NK-92 treated with Interleukin-12 subunit alpha and Interleukin-12 subunit beta, amount 100 ng/mL, for 24 hours (cell line): ENCODE measurements around the gene DDI1.

Experiments used
- DNase-seq: peaks from one replicate; lab custom pipeline; 2025; lab: John Stamatoyannopoulos, UW

DDI1 gene

DNA sequence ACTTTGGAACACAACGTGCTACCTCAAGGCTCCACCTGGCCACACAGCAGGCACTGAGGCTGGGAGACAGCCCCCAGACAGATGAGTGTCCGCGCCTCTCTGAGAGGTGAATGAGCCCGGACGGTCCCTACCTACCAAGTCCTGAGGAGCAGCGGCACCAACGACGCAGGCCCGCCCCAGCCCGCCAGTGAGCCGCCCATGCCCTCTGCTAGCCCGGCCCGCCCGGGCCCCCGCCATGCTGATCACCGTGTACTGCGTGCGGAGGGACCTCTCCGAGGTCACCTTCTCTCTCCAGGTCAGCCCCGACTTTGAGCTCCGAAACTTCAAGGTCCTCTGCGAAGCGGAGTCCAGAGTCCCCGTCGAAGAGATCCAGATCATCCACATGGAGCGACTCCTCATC lies at the start of gene DDI1:
Gene DDI1, plus strand, starts transcription at position 53 of the 400 bp plus-strand sequence. Its CDS starts 183 bp downstream, at position 236.
- DNase-seq: no peak

DNA sequence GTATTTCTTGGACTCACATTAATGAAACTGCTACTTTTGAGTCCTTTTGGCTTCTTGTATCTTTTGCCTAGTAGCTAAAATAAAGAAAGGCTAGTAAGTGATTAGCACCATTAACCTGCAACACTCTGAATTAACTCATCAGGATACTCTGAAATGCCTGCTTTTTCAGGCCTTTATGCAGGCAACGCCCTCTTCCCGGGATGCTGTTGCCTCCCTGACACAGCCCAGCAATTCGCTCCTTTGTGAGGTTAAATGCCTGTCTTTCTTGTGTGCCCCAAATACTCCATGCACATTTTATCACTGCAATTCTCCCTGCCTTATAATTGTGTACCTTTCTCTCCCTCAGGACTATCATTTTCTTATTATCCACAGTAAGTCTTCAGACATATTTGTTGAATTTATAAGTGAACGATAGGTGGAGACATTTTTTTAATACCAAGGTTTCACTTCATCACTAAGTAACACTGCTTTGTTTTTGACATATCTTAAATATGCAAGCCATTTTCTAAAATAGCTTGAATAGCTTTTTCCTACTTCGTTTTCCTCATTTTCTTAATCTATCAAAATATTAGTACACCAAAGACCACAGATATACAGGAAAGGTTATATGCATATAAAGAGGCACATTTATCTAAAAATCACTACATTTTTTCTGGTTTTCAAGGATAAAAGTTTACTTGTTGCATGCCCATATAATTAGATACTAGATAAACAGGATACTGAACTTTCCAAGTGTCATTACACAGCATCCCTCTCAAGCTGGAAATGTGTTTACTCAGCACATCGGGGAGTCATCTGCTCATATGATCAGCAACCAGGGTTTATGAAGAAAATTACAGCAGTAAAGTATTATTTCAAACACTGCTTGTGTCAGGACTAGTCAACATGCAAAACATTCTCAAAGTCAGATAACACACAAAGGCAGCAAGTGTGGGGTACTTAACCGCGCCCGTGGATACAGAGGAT lies 48.5 kb upstream of the DDI1 start:
- no peak for DNase-seq

DNA sequence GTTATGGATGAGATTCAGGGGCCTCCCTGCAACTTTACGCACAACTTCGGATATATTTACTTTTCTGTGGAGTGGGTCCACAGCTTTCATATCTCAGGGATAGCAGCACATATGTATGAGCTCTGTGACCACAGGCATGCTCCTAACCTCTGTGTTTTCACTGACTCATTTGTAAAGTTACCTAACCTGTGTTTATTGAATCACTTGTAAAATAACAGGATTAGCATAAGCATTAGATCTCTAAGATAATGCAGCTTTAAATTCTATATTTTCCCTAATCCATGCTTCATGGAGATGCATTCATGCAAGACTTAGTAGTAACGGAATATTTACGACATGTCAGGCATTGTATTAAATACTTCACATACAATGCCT lies 47.9 kb upstream of the DDI1 start:
- DNase-seq: no peak

DNA sequence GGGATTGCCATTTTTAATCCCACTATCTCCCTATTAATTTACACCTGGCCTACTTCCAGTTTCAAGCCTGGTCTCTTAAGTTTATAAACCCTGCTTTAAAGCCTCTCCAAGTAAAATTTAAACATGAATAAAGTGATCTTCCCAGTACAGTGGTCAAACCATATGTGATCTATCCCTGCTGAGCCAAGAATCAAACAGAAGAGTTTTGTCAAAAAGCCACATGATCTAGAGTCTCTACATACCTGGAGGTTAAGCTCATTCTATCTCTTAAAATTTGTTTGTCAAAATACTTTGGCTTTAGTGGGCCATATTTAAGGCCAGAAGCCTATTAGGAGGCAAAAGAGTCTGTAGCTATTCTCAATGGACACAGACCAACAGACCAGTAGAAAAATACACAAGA lies 42.9 kb upstream of the DDI1 start:
- no peak for DNase-seq

DNA sequence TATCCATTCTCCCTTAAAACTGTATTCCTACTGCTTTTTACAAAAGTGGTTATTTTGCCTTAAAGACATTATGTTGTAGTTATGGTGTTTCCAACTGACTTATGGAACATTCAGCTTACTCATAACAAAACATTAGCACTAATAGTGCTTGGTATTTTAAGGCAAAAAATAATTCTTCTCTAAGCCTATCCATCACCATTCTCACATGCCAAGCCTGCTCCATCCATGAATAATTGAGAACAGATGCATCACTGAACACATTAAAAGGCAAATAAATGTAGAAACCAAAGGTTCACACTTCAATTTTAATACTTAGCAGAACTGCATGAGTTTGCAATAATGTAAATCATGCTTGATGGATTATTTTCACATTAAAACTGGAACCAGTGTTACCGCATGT lies 42.3 kb upstream of the DDI1 start:
- no peak for DNase-seq

DNA sequence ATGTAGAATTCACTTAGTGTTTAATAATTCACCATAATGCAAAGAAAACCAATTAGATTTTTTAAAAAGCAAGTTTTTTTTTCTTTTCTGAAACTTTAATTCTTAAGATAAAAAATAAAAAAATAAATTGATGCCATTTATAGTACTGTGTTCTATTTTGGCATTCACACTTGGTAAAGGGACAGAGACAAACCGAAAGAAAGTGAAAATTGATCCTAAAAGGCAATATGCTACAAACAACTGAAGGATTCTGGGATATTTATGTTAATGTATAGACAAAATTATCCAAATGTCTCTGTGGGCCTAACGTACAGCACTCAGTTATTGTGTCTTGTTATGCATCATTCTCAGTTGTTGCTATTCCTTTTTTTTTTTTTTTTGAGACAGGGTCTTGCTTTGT lies 41.9 kb upstream of the DDI1 start:
- no peak for DNase-seq

DNA sequence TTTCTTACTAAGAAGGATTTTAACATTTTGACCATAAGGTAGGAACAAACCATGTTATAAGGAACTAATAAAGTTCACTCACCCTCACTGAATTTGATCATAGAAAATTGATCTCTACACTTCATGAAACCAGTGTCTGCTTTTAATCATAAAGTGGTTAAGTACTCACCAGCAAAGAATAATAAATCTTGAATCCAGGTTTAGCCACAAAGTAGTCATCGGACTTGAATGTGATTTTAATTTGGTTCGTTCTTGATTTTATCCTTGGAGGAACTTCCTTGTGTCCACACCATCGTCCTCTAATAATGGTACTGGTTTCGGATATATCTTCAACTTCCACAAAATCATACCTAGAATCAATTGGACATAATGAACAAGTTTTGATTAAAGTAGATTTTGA lies 40.5 kb upstream of the DDI1 start:
- no peak for DNase-seq

DNA sequence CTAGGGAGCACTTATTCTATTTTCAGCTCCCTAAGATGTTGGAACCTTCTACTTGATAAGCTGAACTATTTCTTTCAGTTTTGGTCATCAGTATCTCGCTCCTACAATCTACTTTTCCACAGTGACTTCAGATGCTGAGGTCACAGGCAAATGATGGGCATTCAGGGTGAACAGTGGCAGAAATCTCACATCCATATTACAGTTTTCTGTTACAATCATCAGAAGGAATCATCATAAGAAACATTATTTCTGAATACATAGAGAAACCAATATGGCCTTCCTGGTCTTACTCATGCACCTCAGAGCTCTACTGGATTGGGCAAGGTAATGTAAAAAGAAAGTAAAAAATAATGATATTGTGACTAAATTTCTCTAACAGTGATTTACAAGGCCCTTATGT lies 39.4 kb upstream of the DDI1 start:
- no peak for DNase-seq

DNA sequence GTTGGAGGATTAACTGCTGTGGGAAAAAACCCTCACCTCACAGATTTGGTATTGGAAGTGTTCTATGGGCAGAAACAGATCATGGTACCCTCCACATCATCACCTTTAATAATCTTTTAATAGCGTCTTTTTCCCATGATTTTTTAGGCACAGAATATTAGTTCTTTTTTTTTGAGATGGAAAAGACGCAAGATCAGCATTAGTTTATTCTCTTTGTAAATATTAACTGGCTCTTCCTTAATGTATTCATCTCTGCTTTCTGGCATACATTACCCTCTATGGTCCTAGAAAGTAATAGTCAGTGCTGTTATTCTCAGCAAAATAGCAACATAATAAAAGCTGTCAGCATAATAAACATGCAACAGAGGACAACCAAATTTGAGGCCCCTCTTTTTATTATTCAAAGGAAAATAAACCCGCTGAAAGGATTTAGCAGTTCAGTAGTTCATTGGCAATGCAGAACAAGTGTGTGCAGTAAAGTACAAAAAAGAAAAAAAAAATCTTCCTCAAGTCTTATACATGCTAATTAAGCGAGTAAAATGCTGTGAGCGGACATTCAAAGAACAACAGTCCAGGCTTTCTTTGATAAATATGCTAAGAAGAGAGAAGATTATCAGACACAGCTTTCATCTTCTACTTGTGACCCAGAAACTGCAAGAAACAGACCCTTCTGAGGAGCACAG lies 37.5 kb upstream of the DDI1 start:
- DNase-seq: no peak

DNA sequence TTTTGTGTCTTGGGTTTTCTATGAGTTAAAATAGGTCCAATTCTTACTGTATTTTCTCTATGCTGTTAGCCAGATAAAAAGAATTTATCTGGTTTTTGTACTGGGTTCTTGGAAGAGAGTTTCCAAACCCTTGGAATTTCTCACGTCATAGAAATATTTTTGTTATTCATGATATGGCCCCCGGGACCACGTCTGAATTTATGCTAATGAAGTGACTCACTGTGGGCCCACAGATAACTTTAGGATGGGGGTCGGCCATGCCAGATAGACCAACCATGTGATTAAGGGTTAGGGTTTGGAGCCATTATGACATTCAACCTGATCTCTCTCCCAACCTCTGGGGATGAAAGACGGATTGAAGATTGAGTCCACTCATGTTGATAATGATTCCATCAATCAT lies 35.6 kb upstream of the DDI1 start:
- no peak for DNase-seq

DNA sequence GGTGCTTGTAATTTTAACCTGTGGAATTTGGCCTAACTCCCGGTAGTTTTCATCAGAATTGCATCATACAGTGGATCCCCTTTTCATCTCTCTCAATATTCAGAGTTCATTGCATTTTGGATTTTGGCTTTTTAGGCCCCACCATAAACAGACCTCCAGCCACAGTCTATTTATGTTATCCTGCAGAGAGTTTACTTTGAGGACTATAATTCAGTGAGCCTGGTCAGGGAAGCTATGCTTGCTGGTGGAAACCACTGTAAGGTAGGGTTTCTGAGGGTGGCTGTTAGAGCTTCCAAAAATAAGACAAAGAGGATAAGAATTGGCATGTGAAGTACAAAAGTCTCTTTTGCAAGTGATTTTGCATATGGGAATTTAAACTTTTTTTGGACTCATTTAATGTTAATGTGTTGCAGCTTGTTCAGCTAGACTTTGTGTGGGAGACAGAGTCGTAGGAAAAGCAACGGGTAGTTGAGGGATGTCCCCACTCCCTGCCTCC lies 34.8 kb upstream of the DDI1 start:
- no peak for DNase-seq

DNA sequence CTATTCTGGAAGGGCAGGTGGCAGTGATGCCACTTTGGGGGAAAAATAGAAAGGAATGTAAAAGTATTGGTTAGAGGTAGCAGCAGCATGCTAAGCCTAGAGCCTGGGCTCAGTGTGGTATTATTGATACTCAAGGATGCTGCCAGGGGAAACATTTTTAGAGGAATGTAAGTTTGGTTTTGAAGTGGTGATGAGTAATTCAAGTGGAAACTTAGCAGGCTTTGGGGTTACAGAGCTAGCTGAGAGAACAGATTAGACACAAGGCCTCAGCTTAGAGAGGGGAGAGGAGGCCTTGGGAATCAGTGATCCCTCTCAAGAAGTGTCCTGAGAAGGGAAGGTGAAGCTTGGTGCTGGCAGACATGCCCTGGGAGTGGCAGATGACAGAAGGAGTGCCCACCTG lies 32.9 kb upstream of the DDI1 start:
- no peak for DNase-seq

DNA sequence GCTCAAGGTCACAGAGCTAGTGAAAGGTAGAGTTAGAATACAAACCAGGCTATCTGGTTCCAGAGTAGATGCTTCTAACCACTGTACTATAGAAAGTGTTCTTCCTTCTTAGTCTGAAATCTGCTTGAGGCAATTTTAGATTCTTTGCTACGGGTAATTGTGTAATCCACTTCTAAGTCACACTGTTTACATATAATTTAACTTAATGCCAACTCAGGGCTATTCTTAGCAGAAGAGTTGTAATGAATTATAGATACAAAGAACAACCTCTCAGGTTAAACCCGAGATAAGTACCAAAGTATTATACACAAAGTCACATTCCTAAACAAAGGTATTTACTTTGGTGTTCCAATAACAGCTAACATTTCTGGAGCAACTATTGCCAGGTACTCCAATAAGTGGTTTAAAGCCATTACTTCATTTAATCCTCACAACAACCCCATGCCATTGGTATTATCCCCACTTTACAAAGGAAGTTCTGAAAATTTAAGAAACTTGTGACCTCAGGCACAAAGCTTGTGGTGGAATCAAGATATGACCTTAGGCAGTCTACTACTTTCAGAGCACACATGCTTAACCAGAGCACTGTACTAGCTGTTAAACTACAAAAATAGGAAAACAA lies 31.1 kb upstream of the DDI1 start:
- no peak for DNase-seq

DNA sequence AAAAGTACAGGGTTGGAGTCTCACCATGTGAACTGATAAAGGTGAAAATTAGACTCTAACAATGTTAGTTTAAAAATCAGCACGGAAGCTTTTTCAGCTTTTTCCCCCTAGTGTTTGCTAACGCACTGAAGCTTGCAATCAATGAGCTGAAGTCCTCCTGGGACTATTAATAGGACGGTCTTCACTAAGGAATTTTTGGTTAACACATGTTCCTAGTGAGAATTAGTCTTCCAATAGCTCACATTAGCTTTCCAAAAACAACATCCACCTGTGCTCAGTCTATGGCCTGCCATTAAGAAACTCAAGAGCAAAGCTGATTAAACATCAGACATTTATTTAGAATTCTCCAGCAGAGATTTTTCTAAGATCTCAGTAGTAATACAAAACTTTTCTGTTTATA lies 26.7 kb upstream of the DDI1 start:
- no peak for DNase-seq

DNA sequence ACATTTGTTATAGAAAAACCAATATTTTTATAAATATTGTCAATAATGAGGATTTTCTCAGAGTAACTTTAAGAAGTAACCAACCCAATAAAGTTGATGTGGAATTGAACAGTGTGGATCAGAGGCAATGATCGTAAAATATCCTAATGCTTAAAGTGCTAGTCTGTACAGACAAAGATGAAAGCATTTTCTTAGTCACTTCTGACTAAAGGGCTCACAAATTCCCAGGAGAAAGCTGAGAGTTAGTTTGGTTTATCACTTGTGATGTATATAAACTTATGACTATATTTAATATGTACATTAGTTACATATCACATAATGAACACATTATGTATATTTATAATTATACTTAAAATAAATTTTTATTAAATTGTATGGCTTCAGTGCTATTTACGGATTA lies 25.4 kb upstream of the DDI1 start:
- no peak for DNase-seq

DNA sequence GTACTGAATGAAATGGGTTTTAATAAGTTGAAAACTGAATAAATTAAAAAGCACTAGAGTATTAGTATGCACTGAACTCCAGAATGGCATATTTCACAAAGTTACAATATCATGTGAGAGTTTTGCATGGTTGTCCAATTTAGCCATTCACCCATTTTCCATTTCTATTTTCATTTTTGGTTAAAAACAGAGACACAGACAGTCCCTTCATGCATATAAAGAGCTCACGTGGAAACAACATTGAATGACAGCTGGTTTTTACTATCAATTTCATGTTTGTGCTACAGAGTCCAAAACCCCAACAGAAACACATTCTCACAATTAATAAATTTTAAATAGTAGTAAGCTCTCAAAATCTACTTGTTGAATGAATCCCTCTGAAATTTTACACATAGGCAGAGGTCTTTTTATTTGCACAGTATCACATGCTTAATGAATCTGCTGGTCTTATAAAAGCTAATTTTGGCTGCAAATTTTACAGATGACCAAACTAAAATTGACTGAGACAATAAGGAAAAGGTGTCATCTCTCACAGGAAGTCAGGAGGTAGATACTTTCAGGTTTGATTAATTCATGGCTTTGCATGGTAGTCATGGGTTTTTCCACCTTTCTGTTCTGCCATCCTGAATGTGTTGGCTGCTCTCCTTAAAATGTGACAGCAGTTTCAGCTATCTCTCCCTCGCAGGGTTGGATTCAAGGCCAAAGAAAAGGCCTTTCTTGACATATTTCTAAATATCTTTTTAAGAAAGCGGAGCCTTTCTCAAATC lies 20.6 kb upstream of the DDI1 start:
- no peak for DNase-seq

DNA sequence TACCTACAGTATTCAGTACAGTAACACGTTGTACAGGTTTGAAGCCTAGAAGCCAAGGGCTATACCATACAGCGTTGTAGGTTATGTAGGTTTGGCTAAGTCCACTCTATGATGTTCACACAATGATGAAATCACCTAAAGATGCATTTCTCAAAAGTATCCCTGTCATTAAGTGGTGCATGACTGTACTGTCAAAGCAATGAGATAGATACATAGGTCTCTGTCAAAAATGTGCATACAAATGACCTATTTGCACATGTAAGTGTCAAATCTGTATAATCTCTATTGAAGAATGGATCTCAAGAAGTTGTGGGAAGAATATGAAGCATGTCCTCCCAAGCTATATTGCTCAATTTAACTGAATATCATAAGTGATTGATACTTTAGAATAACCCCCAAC lies 11.9 kb upstream of the DDI1 start:
- no peak for DNase-seq

DNA sequence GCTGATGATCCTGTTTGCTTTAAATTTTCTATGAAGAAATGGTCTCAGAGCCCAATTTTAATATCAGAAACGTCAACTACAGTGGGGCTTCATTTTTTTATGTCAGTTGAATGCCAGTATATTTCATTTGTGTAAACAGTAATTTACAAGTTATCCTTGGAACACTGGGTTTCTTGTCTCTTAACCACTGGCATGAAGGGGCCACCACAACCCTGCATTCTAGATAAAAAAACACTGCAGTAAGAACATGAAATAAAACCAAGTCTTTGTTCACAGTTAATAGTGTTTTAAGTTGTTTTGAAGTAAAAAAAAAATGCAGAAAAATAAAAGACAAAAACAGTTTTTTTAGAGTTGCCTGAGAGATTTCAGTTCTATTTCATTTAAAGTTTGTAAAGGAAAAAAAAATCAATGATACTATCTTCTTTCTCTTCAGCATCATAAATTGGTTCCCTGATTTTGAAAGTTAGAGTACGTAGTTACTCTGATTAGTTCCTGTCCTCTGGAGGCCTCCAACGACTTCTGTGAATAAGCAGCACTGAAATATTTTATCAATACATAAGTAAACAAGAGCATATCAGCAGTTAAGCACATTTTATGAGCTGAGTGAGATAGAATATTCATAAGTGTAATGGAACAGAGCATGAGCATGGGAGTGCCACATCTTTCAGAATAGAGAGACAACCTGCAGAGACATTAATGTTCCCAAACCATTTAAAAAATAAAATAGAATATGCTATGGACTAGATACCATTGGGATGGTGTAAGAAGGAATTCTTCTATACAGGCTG lies 7.8 kb upstream of the DDI1 start:
- DNase-seq: no peak

DNA sequence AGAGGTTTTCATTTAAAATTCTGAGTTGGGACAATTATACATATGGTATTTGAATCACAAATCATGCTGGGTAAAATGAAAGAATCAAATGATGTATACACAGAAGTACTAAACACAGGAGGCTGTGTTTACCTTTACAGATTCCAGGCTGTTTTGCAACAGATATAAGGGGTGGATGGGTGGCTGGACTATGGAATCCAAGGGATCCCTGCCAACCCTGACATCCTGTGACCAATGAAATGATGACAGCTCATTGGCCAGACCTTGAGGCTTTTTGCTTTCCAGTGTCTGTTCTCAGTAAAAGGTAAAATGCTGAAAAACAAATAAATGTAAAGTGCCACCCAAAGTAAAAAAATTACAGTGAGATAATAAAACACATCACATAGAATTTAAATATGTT lies 3.3 kb upstream of the DDI1 start:
- DNase-seq: no peak

DNA sequence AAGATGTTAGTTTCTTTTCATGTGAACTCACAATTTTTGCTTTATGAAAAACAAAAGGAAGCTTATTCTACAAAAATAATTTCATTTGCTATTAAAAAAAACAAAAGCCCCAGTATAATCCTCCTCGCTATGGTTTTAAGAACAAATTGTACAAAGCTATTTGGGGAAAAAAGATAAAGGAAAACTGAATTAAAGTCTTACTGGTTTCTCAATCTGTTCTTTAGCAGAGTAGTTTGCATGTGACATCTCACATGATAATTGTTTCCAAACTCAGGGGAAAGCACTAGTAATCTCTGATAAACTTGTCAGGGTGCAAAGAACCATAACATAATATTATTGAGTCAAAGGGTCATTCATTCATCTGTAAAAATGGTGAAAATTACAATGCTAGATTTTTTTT lies 2.9 kb upstream of the DDI1 start:
- DNase-seq: no peak

DNA sequence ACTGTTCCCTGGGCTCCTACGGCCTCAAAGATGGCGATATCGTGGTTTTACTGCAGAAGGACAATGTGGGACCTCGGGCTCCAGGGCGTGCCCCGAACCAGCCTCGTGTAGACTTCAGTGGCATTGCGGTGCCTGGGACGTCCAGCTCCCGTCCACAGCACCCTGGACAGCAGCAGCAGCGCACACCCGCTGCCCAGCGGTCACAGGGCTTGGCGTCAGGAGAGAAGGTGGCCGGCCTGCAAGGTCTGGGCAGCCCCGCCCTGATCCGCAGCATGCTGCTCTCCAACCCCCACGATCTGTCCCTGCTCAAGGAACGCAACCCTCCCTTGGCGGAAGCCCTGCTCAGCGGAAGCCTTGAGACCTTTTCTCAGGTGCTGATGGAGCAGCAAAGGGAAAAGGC lies 555 bp downstream of the DDI1 start:
- no peak for DNase-seq
